Pancreas (tissue), 8 donors: Measurements from ENCODE around the gene ATG2B. TPM values are rescaled to one million over a fixed set of nuclear protein-coding genes. Genes with fewer than 3 reads are reported as not detected.

Source experiments
- polyA plus RNA-seq, 2 donors: library from polyadenylated mRNA; stranded (reverse); fragments of 200-250 nt; gene quantifications; one replicate each; pipeline ENCODE4 v1.2.3, GENCODE V29; 2013
- total RNA-seq, 6 donors: library from RNA; stranded (reverse); fragmentation: NEBNext Ultra II Directional in 4 of 6; extraction: Animal tissue kit (Norgen Biotek cat#: 25700) in 4 of 6; gene quantifications; one replicate each; pipeline versions ENCODE4 v1.2.1 to v1.2.4, GENCODE V29; 2021 to 2023
- donor health status: healthy with polysubstance abuse.
- donor health status: DM: no; HTN: no; CAD: no; lungs with moderate emphysema.
- donor health status: DM: no; HTN: no; CAD: no.
- donor health status: Bipolar disorder and iron deficiency.
- donor health status: DM: yes; HTN: yes; CAD: no.
- donor health status: DM: no; HTN: no; CAD: no.
- donor health status: DM: no; HTN: no; CAD: no.
- donor health status: DM: yes; HTN: yes; CAD: no.

The ATG2B gene
- total and polyA plus RNA-seq, 8 donors: 7.4 to 23.4 (median 19.7) TPM

Other genes starting within 250 kb of the ATG2B start
- 1 to 10 TPM; 3.8 to 7.3 (median 6.6) TPM for gene BDKRB2, start 158.5 kb downstream of the ATG2B start, total RNA-seq
- gene BDKRB2, start 158.5 kb downstream of the ATG2B start, polyA plus RNA-seq: 1 to 10 TPM; 3.9 to 9.6 TPM
- gene BDKRB1, start 107.1 kb downstream of the ATG2B start, total RNA-seq: under 1 TPM; 0.12 to 0.92 (median 0.50) TPM
- 1 to 10 TPM; 3.0 to 4.5 TPM for gene BDKRB1, start 107.1 kb downstream of the ATG2B start, polyA plus RNA-seq
- 10 to 100 TPM in 1 of 6 donors, 1 to 10 TPM in 5; 6.2 to 13.8 (median 8.5) TPM for gene GSKIP, start 185 bp upstream of the ATG2B start, total RNA-seq
- 10 to 100 TPM in 1 of 2 donors, 1 to 10 TPM in 1; 3.4 to 10.3 TPM for gene GSKIP, start 185 bp upstream of the ATG2B start, polyA plus RNA-seq
- 1 to 10 TPM; 1.1 to 2.5 (median 1.5) TPM for gene AK7, start 28.8 kb upstream of the ATG2B start, total RNA-seq
- 1 to 10 TPM; 1.4 to 3.0 TPM for gene AK7, start 28.8 kb upstream of the ATG2B start, polyA plus RNA-seq
- 100 to 1,000 TPM in 1 of 6 donors, 10 to 100 TPM in 5; 67.8 to 130 (median 85.2) TPM for gene PAPOLA, start 139.0 kb upstream of the ATG2B start, total RNA-seq
- gene PAPOLA, start 139.0 kb upstream of the ATG2B start, polyA plus RNA-seq: 10 to 100 TPM; 47.6 to 57.4 TPM